ENCODE measurements around the gene GUCD1.
"Not testable (repeated sequence)": the region's sequence is repeated elsewhere in the genome, so short reads cannot be mapped to it uniquely, and the experiment has no call there.

GUCD1 gene

GRCh38 chr22:24595863-24596262, 40.9 kb upstream of the GUCD1 start:
- Histone ChIP-seq H3K9ac (no peak overlapping the region), H3K4me3 (no peak overlapping the region), H3K4me2 (no peak overlapping the region), H3K9me3 (no peaks in the 10 kb centered on the region), H3K27me3 (peaks cover 29% of the 10 kb centered on the region), H4K20me1 (peaks cover 24% of the 10 kb centered on the region; the same call in 1 of the 2 replicates), H3K27ac (no peak overlapping the region), H3K36me3 (no peaks in the 10 kb centered on the region), H3K4me1 (peaks cover 54% of the 10 kb centered on the region)
- no peak for TF ChIP-seq Cebpa-rat (IDR thresholded peaks at IDR 0.05)

- TF ChIP-seq Cebpa-rat (IDR thresholded peaks at IDR 0.05), result no peak
- Histone ChIP-seq H3K27me3 (peaks cover 29% of the 10 kb centered on the region), H3K4me2 (peak overlapping the region; percentile 81)
Measured at GRCh38 chr22:24595228-24595627, 40.3 kb upstream of the GUCD1 start.

GRCh38 chr22:24594569-24595120, 39.7 kb upstream of the GUCD1 start:
- no peak overlapping the region for H3K4me3 ChIP-seq
- TF ChIP-seq Cebpa-rat (IDR thresholded peaks at IDR 0.05), result no peak
- peaks cover 50% of the 10 kb centered on the region for H3K4me1 ChIP-seq
- no peak overlapping the region for H3K27ac ChIP-seq
- H3K27me3 ChIP-seq, result peaks cover 29% of the 10 kb centered on the region
- H4K20me1 ChIP-seq, result peaks cover 32% of the 10 kb centered on the region; the same call in 1 of the 2 replicates
- peak overlapping the region; percentile 29; the same call in 1 of the 2 replicates for H3K9ac ChIP-seq
- H3K9me3 ChIP-seq, result no peaks in the 10 kb centered on the region
- peak overlapping the region; percentile 81 for H3K4me2 ChIP-seq
- no peaks in the 10 kb centered on the region for H3K36me3 ChIP-seq

More at GRCh38 chr22:24595228-24595627, 40.3 kb upstream of the GUCD1 start:
- H3K27ac ChIP-seq, result no peak overlapping the region
- H3K4me1 ChIP-seq, result peaks cover 49% of the 10 kb centered on the region
- H4K20me1 ChIP-seq, result peaks cover 30% of the 10 kb centered on the region; the same call in 1 of the 2 replicates
- no peaks in the 10 kb centered on the region for H3K9me3 ChIP-seq
- H3K9ac ChIP-seq, result 0 out of 2 replicates have a peak overlapping the region, but pooled peaks have one; percentile 29
- H3K36me3 ChIP-seq, result no peaks in the 10 kb centered on the region
- no peak overlapping the region for H3K4me3 ChIP-seq

DNA sequence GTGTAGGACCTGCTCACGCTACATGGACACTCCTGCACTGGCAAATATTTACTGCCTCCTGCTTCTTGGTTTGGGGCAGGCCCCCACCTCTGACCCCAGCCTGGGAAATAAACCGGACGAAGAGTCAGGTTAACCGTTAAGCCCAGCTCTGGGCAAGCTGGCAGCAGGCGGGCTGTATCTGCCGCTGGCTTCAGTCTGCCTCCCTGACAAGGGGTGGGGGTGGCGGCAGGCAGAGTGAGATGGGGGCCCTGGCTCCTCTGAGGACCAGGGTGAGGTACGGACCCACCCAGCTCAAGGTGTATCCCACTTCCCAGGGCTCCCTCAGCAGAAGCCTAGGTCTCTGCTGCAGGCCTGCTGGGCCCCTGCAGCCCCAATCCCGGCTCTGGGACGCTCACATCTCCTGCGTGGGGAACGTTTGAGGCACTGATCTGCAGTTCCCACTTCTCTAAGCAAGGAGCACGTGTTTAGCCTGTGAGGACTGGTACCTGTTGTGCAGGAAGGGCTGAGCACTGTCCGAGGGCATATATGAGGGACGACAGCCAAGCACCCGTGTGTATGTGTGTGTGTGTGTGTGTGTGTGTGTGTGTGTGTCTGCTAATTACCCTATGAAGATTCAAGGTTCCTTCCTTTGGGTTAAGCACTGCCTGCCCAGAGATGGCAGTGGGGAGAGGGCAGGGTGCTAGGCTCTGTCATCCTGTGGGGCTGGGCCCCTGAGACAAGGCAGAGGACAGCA, 39.1 kb upstream of the GUCD1 start:
- Histone ChIP-seq H3K9ac (peak overlapping the region; percentile 29; the same call in 1 of the 2 replicates), H3K9me3 (no peaks in the 10 kb centered on the region), H3K36me3 (no peaks in the 10 kb centered on the region), H3K27me3 (peaks cover 29% of the 10 kb centered on the region), H3K27ac (no peak overlapping the region), H4K20me1 (peaks cover 39% of the 10 kb centered on the region; the same call in 1 of the 2 replicates), H3K4me3 (no peak overlapping the region), H3K4me2 (peak overlapping the region; percentile 81), H3K4me1 (peaks cover 56% of the 10 kb centered on the region)
- no peak for TF ChIP-seq Cebpa-rat (IDR thresholded peaks at IDR 0.05)

DNA sequence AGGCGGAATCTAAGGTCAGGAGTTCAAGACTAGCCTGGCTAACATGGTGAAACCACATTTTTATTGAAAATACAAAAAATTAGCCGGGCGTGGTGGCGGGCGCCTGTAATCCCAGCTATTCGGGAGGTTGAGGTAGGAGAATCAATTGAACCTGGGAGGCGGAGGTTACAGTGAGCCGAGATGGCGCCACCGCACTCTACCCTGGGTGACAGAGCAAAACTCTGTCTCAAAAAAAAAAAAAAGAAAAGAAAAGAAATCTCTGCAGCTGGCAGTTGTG, 38.6 kb upstream of the GUCD1 start:
- H3K4me3 ChIP-seq, result 0 out of 2 replicates have a peak overlapping the region, but pooled peaks have one; percentile 67
- H3K9ac ChIP-seq, result not testable (repeated sequence)

GRCh38 chr22:24592851-24593558, 38.1 kb upstream of the GUCD1 start, which contains the start of gene LRRC75B:
Gene LRRC75B, minus strand, starts transcription at chr22:24593073. Its CDS starts 34 bp downstream, at chr22:24593039.
- Histone ChIP-seq H3K27me3 (peaks cover 29% of the 10 kb centered on the region), H3K9me3 (no peaks in the 10 kb centered on the region), H3K9ac (peak within 1 kb of the TSS; percentile 63), H3K4me2 (peak within 1 kb of the TSS; percentile 81), H3K36me3 (no peaks in the 10 kb centered on the region), H3K27ac (0 out of 2 replicates have a peak within 1 kb of the TSS, but pooled peaks have one; percentile 30), H4K20me1 (peaks cover 48% of the 10 kb centered on the region), H3K4me3 (peak within 1 kb of the TSS; percentile 67), H3K4me1 (peaks cover 56% of the 10 kb centered on the region)
- TF ChIP-seq Cebpa-rat (IDR thresholded peaks at IDR 0.05), result no peak

More for the DNA sequence above, 38.6 kb upstream of the GUCD1 start:
- not testable (repeated sequence) for H3K9me3 ChIP-seq, H3K36me3 ChIP-seq, H3K27ac ChIP-seq
- Histone ChIP-seq H4K20me1 (peaks cover 43% of the 10 kb centered on the region), H3K4me2 (peak overlapping the region; percentile 81), H3K27me3 (peaks cover 29% of the 10 kb centered on the region), H3K4me1 (peaks cover 56% of the 10 kb centered on the region)

GRCh38 chr22:24592058-24592850, 37.3 kb upstream of the GUCD1 start:
- Histone ChIP-seq H3K4me1 (peaks cover 61% of the 10 kb centered on the region), H4K20me1 (peaks cover 55% of the 10 kb centered on the region), H3K27ac (0 out of 2 replicates have a peak overlapping the region, but pooled peaks have one; percentile 30), H3K9me3 (no peaks in the 10 kb centered on the region), H3K4me2 (peak overlapping the region; percentile 81), H3K4me3 (peak overlapping the region; percentile 67), H3K36me3 (no peaks in the 10 kb centered on the region), H3K9ac (peak overlapping the region; percentile 63), H3K27me3 (peaks cover 29% of the 10 kb centered on the region)
- TF ChIP-seq Cebpa-rat (IDR thresholded peaks at IDR 0.05), result no peak

DNA sequence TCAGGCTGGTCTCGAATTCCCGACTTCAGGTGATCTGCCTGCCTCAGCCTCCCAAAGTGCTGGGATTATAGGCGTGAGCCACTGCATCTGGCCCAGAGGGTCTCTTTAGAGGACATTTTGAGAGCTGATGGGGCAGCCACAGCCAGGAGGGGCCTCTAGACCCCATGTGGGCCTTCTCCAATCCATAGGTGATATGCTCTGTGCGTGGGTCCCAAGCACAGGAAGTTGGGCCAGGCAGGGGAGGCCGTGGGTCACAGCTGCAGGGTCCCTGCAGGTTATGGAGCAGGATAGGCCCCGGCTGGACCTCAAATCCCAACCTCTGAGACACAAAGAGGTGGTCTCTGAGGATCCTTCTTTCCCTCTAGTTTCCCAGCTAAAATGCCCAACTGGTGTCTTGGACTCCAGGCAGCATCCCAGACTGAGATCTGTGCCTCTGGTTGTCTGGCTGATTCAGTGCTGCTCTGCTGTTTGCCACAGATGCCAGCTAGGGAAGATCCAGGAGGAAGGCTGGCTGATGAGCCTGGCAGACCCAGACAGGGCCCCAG, 36.4 kb upstream of the GUCD1 start:
- Histone ChIP-seq H3K36me3 (no peaks in the 10 kb centered on the region), H3K4me2 (no peak overlapping the region), H3K9ac (no peak overlapping the region), H3K4me1 (peaks cover 63% of the 10 kb centered on the region), H3K4me3 (no peak overlapping the region), H4K20me1 (peaks cover 57% of the 10 kb centered on the region), H3K27ac (no peak overlapping the region), H3K9me3 (no peaks in the 10 kb centered on the region), H3K27me3 (peaks cover 29% of the 10 kb centered on the region)
- TF ChIP-seq Cebpa-rat (IDR thresholded peaks at IDR 0.05), result no peak

DNA sequence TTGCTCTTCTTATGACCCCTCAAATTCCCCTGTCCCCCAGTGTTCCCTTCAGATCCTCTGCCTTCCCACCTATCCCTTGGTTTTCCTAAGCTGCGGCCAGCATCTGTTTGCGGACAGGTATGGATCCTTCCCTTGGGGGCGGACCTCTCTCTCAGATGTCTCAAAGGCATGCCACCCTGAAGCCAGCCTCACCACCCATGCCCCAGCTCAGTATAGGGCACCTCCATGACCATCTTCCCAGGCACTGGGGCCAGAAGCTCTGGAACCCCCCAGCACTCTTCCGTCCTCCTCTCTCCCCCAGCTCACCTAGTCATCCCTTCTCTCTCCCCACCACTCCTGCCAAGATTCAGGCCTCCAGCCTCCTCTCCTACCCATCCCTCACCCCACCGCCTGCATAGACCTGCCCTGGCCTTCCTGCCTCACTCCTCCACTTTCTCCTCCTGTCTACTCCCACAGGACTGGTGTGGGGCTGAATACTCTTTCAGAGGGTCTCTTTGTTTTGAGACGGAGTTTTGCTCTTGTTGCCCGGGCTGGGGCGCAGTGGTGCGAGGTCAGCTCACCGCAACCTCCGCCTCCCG, 35.7 kb upstream of the GUCD1 start:
- Histone ChIP-seq H3K4me3 (no peak overlapping the region), H3K27ac (no peak overlapping the region), H3K4me2 (no peak overlapping the region), H3K27me3 (peaks cover 29% of the 10 kb centered on the region), H4K20me1 (peaks cover 57% of the 10 kb centered on the region), H3K9ac (no peak overlapping the region), H3K36me3 (no peaks in the 10 kb centered on the region), H3K4me1 (peaks cover 70% of the 10 kb centered on the region), H3K9me3 (no peaks in the 10 kb centered on the region)
- TF ChIP-seq Cebpa-rat (IDR thresholded peaks at IDR 0.05), result no peak
